SJCRH30 (cell line): ENCODE results near the gene GPR132. TPM values are rescaled to one million over a fixed set of nuclear protein-coding genes. Genes with fewer than 3 reads are reported as not detected.
A peak's percentile ranks its signal among the peaks of the same experiment; 100 is the strongest.

Experiments
- DNase-seq, 2 experiments: peaks; one replicate each; pipeline ENCODE4 v3.0.0-alpha.2; 2015 to 2020
- H3K27ac ChIP-seq: fragments of 250-450 bp; sonication (Bioruptor Pico); 2 replicates; pipeline ENCODE4 v1.5.1; 2020; ENCODE audit warnings: mild to moderate bottlenecking, moderate library complexity
- H3K27me3 ChIP-seq: fragments of 250-450 bp; sonication (Bioruptor Pico); 2 replicates; pipeline ENCODE4 v1.5.1; 2020; ENCODE audit warnings: mild to moderate bottlenecking, moderate library complexity
- H3K36me3 ChIP-seq: fragments of 250-450 bp; sonication (Bioruptor Pico); 2 replicates; pipeline ENCODE4 v1.5.1; 2020; ENCODE audit warnings: mild to moderate bottlenecking, moderate library complexity
- H3K4me1 ChIP-seq: fragments of 250-450 bp; sonication (Bioruptor Pico); 2 replicates; pipeline ENCODE4 v1.5.1; 2020; ENCODE audit warnings: mild to moderate bottlenecking, moderate library complexity
- H3K4me3 ChIP-seq: fragments of 250-450 bp; sonication (Bioruptor Pico); 2 replicates; pipeline ENCODE4 v1.5.1; 2020; ENCODE audit warnings: mild to moderate bottlenecking, moderate library complexity
- H3K9me3 ChIP-seq: fragments of 250-450 bp; sonication (Bioruptor Pico); replicated peaks from 2 replicates; pipeline ENCODE4 v1.5.1; 2020; ENCODE audit warnings: mild to moderate bottlenecking, moderate library complexity
- total RNA-seq: library from RNA; depleted of rRNA; stranded (reverse); fragments of >200 nt; shearing (Covaris generic); gene quantifications from 2 replicates; pipeline ENCODE4 v1.2.3, GENCODE V29; 2014

The GPR132 gene
- total RNA-seq, 1 experiment from 2014 or later: 0.40 TPM

- Histone ChIP-seq H3K4me1 (peaks cover 25% of the 10 kb centered on the region), H3K36me3 (no peaks in the 10 kb centered on the region), H3K27ac (no peak overlapping the region), H3K9me3 (no peaks in the 10 kb centered on the region), H3K27me3 (no peaks in the 10 kb centered on the region), H3K4me3 (no peak overlapping the region)
- no peak for DNase-seq
Observed at GRCh38 chr14:105073720-105074600, 8.7 kb upstream of the GPR132 start.

- Histone ChIP-seq H3K9me3 (no peaks in the 10 kb centered on the region), H3K36me3 (no peaks in the 10 kb centered on the region), H3K4me3 (no peak overlapping the region), H3K27me3 (no peaks in the 10 kb centered on the region), H3K27ac (no peak overlapping the region), H3K4me1 (peaks cover 25% of the 10 kb centered on the region)
- DNase-seq: no peak
Observed at GRCh38 chr14:105072892-105073719, 7.9 kb upstream of the GPR132 start.

GRCh38 chr14:105072381-105072861, 7.2 kb upstream of the GPR132 start:
- no peak overlapping the region for H3K27ac ChIP-seq
- no peaks in the 10 kb centered on the region for H3K9me3 ChIP-seq
- no peak overlapping the region for H3K4me3 ChIP-seq
- DNase-seq: no peak
- peaks cover 27% of the 10 kb centered on the region for H3K4me1 ChIP-seq
- no peaks in the 10 kb centered on the region for H3K36me3 ChIP-seq
- H3K27me3 ChIP-seq: no peaks in the 10 kb centered on the region

GRCh38 chr14:105071942-105072341, 6.7 kb upstream of the GPR132 start:
- Histone ChIP-seq H3K9me3 (no peaks in the 10 kb centered on the region), H3K27me3 (no peaks in the 10 kb centered on the region), H3K27ac (no peak overlapping the region), H3K36me3 (no peaks in the 10 kb centered on the region), H3K4me3 (no peak overlapping the region), H3K4me1 (peaks cover 31% of the 10 kb centered on the region)
- DNase-seq: no peak

GRCh38 chr14:105071326-105071725, 6.1 kb upstream of the GPR132 start:
- DNase-seq: no peak
- Histone ChIP-seq H3K9me3 (no peaks in the 10 kb centered on the region), H3K4me1 (peaks cover 37% of the 10 kb centered on the region), H3K27me3 (no peaks in the 10 kb centered on the region), H3K27ac (no peak overlapping the region), H3K36me3 (no peaks in the 10 kb centered on the region), H3K4me3 (no peak overlapping the region)

GRCh38 chr14:105070760-105071137, 5.5 kb upstream of the GPR132 start:
- H3K9me3 ChIP-seq: no peaks in the 10 kb centered on the region
- H3K4me1 ChIP-seq: peaks cover 37% of the 10 kb centered on the region
- no peaks in the 10 kb centered on the region for H3K36me3 ChIP-seq
- DNase-seq: no peak
- no peak overlapping the region for H3K4me3 ChIP-seq
- no peaks in the 10 kb centered on the region for H3K27me3 ChIP-seq
- peak overlapping the region; percentile 57 for H3K27ac ChIP-seq

GRCh38 chr14:105069871-105070759, 4.9 kb upstream of the GPR132 start:
- H3K9me3 ChIP-seq: no peaks in the 10 kb centered on the region
- no peaks in the 10 kb centered on the region for H3K27me3 ChIP-seq
- peak overlapping the region; percentile 57 for H3K27ac ChIP-seq
- DNase-seq: peak; percentile 51 to 68
- H3K4me3 ChIP-seq: no peak overlapping the region
- peaks cover 34% of the 10 kb centered on the region for H3K4me1 ChIP-seq
- H3K36me3 ChIP-seq: no peaks in the 10 kb centered on the region

- H3K36me3 ChIP-seq: no peaks in the 10 kb centered on the region
- H3K27me3 ChIP-seq: no peaks in the 10 kb centered on the region
- no peak overlapping the region for H3K4me3 ChIP-seq
- H3K4me1 ChIP-seq: peaks cover 36% of the 10 kb centered on the region
- H3K9me3 ChIP-seq: no peaks in the 10 kb centered on the region
- no peak overlapping the region; the same call in 1 of the 2 replicates for H3K27ac ChIP-seq
- no peak for DNase-seq
Observed at GRCh38 chr14:105069522-105069870, 4.3 kb upstream of the GPR132 start.

GRCh38 chr14:105068818-105069217, 3.6 kb upstream of the GPR132 start:
- H3K27me3 ChIP-seq: no peaks in the 10 kb centered on the region
- H3K36me3 ChIP-seq: no peaks in the 10 kb centered on the region
- H3K4me1 ChIP-seq: peaks cover 34% of the 10 kb centered on the region
- H3K4me3 ChIP-seq: no peak overlapping the region
- H3K9me3 ChIP-seq: no peaks in the 10 kb centered on the region
- DNase-seq: no peak
- no peak overlapping the region for H3K27ac ChIP-seq

GRCh38 chr14:105067969-105068301, 2.7 kb upstream of the GPR132 start:
- Histone ChIP-seq H3K4me1 (peaks cover 34% of the 10 kb centered on the region), H3K27ac (no peak overlapping the region), H3K4me3 (no peak overlapping the region), H3K27me3 (no peaks in the 10 kb centered on the region), H3K36me3 (no peaks in the 10 kb centered on the region), H3K9me3 (no peaks in the 10 kb centered on the region)
- no peak for DNase-seq

GRCh38 chr14:105067140-105067968, 2.1 kb upstream of the GPR132 start:
- Histone ChIP-seq H3K27me3 (no peaks in the 10 kb centered on the region), H3K36me3 (no peaks in the 10 kb centered on the region), H3K4me1 (peaks cover 34% of the 10 kb centered on the region), H3K9me3 (no peaks in the 10 kb centered on the region), H3K27ac (peak overlapping the region; percentile 34), H3K4me3 (peak overlapping the region; percentile 7; the same call in 1 of the 2 replicates)
- DNase-seq: peak in 1 of 2 experiments; percentile 39

GRCh38 chr14:105066240-105067071, 1.2 kb upstream of the GPR132 start:
- peak; percentile 50 to 65 for DNase-seq
- Histone ChIP-seq H3K36me3 (no peaks in the 10 kb centered on the region), H3K4me1 (peaks cover 39% of the 10 kb centered on the region), H3K27me3 (no peaks in the 10 kb centered on the region), H3K27ac (peak overlapping the region; percentile 34), H3K9me3 (no peaks in the 10 kb centered on the region), H3K4me3 (peak overlapping the region; percentile 7; the same call in 1 of the 2 replicates)

- DNase-seq: no peak
- Histone ChIP-seq H3K27me3 (no peaks in the 10 kb centered on the region), H3K9me3 (no peaks in the 10 kb centered on the region), H3K4me3 (no peak overlapping the region), H3K36me3 (no peaks in the 10 kb centered on the region), H3K4me1 (peaks cover 45% of the 10 kb centered on the region), H3K27ac (no peak overlapping the region)
Observed at GRCh38 chr14:105064721-105065143, 498 bp downstream of the GPR132 start.
